ENCODE results near the gene PPP3R1.

The PPP3R1 gene

GRCh38 chr2:68172990-68173700 is 79.2 kb downstream of the PPP3R1 start:
- H3K4me3 Mint-ChIP-seq = no peak overlapping the region
- H3K27me3 Mint-ChIP-seq (ENCODE audit: low read depth) = no peaks in the 10 kb centered on the region
- no peaks in the 10 kb centered on the region for H3K9me3 Mint-ChIP-seq
- peaks cover 4% of the 10 kb centered on the region for H3K4me1 Mint-ChIP-seq (ENCODE audit: low read depth)
- H3K27ac Mint-ChIP-seq = peak overlapping the region; percentile 16
- H3K36me3 Mint-ChIP-seq (ENCODE audit: low read depth) = peaks cover 9% of the 10 kb centered on the region

DNA sequence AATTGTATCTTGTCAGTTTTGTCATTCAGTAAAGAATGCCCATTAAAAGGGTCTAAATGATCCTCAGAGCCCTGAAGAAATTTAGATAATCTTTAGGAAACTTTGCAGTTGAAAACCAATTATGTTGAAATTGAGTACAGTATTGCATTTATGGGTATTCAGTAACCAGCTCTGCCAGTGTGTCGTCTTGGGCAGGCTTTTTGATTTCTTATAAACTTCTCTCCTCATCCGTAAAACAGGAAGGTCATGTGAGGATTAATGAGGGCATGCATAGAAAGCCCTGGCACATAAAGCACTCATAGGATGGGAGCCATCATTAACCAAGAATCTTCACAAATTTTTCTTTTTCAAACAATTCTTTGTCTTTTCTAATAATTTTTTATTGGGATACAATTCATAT is 79.8 kb downstream of the PPP3R1 start:
- no peak overlapping the region for H3K4me3 Mint-ChIP-seq
- H3K4me1 Mint-ChIP-seq (ENCODE audit: low read depth) = peaks cover 4% of the 10 kb centered on the region
- H3K27ac Mint-ChIP-seq = no peak overlapping the region
- H3K9me3 Mint-ChIP-seq = no peaks in the 10 kb centered on the region
- no peaks in the 10 kb centered on the region for H3K27me3 Mint-ChIP-seq (ENCODE audit: low read depth)
- peaks cover 11% of the 10 kb centered on the region for H3K36me3 Mint-ChIP-seq (ENCODE audit: low read depth)

- Mint-ChIP-seq H3K4me3 (no peak overlapping the region), H3K4me1 (ENCODE audit: low read depth) (peaks cover 4% of the 10 kb centered on the region), H3K9me3 (no peaks in the 10 kb centered on the region), H3K27me3 (ENCODE audit: low read depth) (no peaks in the 10 kb centered on the region), H3K36me3 (ENCODE audit: low read depth) (peaks cover 16% of the 10 kb centered on the region), H3K27ac (no peak overlapping the region)
Measured at GRCh38 chr2:68171684-68172083, 80.6 kb downstream of the PPP3R1 start.

- peaks cover 4% of the 10 kb centered on the region for H3K4me1 Mint-ChIP-seq (ENCODE audit: low read depth)
- no peak overlapping the region for H3K4me3 Mint-ChIP-seq
- H3K27ac Mint-ChIP-seq = no peak overlapping the region
- H3K9me3 Mint-ChIP-seq = no peaks in the 10 kb centered on the region
- no peaks in the 10 kb centered on the region for H3K27me3 Mint-ChIP-seq (ENCODE audit: low read depth)
- H3K36me3 Mint-ChIP-seq (ENCODE audit: low read depth) = peaks cover 20% of the 10 kb centered on the region
Measured at GRCh38 chr2:68171146-68171545, 81.2 kb downstream of the PPP3R1 start.

DNA sequence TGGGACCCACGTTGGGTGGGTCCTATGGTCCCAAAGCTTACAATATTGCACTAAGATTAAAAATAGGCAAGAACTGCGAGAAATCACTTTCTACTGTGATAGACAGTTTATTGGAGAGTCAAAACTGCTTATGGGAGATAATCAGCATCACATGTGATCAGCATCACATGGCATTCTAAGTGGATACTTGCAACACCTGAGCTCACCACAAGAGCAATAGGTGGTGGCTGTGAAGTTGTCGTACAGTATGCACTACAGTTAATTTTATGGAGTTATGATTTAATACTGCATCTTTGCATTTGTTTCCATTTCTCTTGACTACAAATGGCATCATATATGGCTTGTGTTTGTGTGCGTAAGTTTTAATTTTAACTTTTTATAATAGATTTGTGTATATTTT is 83.0 kb downstream of the PPP3R1 start:
- H3K4me1 Mint-ChIP-seq (ENCODE audit: low read depth) = peaks cover 7% of the 10 kb centered on the region
- no peak overlapping the region for H3K27ac Mint-ChIP-seq
- peaks cover 19% of the 10 kb centered on the region for H3K36me3 Mint-ChIP-seq (ENCODE audit: low read depth)
- no peaks in the 10 kb centered on the region for H3K9me3 Mint-ChIP-seq
- H3K4me3 Mint-ChIP-seq = no peak overlapping the region
- no peaks in the 10 kb centered on the region for H3K27me3 Mint-ChIP-seq (ENCODE audit: low read depth)

GRCh38 chr2:68167186-68167585 is 85.1 kb downstream of the PPP3R1 start:
- Mint-ChIP-seq H3K36me3 (ENCODE audit: low read depth) (peaks cover 22% of the 10 kb centered on the region), H3K27me3 (ENCODE audit: low read depth) (no peaks in the 10 kb centered on the region), H3K4me1 (ENCODE audit: low read depth) (peaks cover 4% of the 10 kb centered on the region), H3K4me3 (no peak overlapping the region), H3K27ac (no peak overlapping the region), H3K9me3 (no peaks in the 10 kb centered on the region)

DNA sequence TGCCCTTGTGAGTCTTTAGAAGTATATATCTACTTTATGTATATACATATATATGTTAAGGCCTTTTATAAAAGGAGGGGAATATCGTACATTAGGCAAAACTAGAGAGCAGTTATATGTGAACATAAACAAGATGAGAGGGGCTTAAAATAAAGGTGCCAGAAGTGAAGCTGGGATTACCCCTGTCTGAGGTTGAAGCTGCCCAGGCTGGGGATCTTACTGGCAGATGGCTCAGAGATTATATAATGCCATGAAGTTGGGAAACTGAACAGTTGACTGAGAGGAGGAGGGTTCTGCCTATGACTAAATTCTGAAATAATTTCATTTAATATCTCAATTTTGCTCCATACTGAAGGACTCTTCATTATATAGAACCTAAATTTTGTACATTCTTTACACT is 88.7 kb downstream of the PPP3R1 start:
- peaks cover 14% of the 10 kb centered on the region for H3K4me1 Mint-ChIP-seq (ENCODE audit: low read depth)
- H3K27me3 Mint-ChIP-seq (ENCODE audit: low read depth) = no peaks in the 10 kb centered on the region
- H3K4me3 Mint-ChIP-seq = no peak overlapping the region
- H3K9me3 Mint-ChIP-seq = no peaks in the 10 kb centered on the region
- peaks cover 40% of the 10 kb centered on the region for H3K36me3 Mint-ChIP-seq (ENCODE audit: low read depth)
- H3K27ac Mint-ChIP-seq = no peak overlapping the region

DNA sequence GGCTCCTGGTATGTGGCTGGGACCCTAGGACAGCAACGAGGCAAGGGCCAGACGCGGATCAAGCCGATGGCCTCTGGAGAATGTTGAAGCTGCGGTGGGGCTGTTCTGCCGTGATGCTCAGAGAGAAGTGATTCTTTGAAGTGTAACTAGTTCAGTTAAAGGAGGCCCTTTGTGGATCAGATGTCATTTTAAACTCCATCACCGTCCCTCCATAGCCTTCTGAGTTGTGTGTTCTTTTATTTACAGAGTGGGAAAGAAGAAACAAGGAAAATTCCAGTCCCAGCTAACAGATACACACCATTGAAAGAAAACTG is 94.2 kb downstream of the PPP3R1 start:
- no peaks in the 10 kb centered on the region for H3K27me3 Mint-ChIP-seq (ENCODE audit: low read depth)
- peak overlapping the region; percentile 99 for H3K27ac Mint-ChIP-seq
- H3K36me3 Mint-ChIP-seq (ENCODE audit: low read depth) = peaks cover 17% of the 10 kb centered on the region
- H3K4me3 Mint-ChIP-seq = peak overlapping the region; percentile 94
- peaks cover 26% of the 10 kb centered on the region for H3K4me1 Mint-ChIP-seq (ENCODE audit: low read depth)
- no peaks in the 10 kb centered on the region for H3K9me3 Mint-ChIP-seq

DNA sequence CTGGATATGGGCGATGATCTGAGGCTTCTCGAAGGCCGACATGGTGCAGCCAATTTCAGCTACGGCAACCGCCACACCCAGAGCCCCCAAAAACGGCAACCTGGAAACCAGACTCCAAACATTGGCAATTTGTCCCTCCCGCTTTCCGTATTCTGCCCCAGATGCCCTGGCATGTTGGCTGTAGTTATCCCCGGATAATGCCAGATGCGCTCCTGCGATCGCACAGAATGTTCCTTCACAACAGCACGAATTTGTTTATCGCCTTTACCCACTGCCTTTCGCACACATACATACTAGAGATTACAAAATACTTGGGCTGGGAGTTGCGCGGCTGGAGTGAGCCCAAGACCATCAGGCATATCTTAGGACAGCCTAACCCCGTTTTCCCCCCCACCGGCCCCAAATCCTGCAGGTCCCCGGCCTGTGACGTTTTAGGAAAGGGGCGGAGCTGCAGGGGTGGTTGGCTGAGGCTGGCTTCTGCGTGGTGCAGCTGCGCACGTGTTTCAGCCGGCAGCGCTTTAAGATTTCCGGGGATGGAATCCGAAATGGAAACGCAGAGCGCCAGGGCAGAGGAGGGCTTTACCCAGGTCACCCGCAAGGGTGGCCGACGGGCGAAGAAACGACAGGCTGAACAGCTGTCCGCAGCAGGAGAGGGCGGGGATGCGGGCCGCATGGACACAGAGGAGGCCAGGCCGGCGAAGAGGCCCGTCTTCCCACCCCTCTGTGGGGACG is 94.8 kb downstream of the PPP3R1 start, which contains the start of gene PNO1:
Gene PNO1, plus strand, starts transcription at position 487 of the 732 bp plus-strand sequence. Its CDS starts 47 bp downstream, at position 534.
- peaks cover 17% of the 10 kb centered on the region for H3K36me3 Mint-ChIP-seq (ENCODE audit: low read depth)
- H3K9me3 Mint-ChIP-seq = no peaks in the 10 kb centered on the region
- H3K4me1 Mint-ChIP-seq (ENCODE audit: low read depth) = peaks cover 29% of the 10 kb centered on the region
- H3K27ac Mint-ChIP-seq = peak within 1 kb of the TSS; percentile 99
- peak within 1 kb of the TSS; percentile 94 for H3K4me3 Mint-ChIP-seq
- no peaks in the 10 kb centered on the region for H3K27me3 Mint-ChIP-seq (ENCODE audit: low read depth)

GRCh38 chr2:68157002-68157401 is 95.3 kb downstream of the PPP3R1 start:
- peak overlapping the region; percentile 94 for H3K4me3 Mint-ChIP-seq
- peak overlapping the region; percentile 99 for H3K27ac Mint-ChIP-seq
- H3K36me3 Mint-ChIP-seq (ENCODE audit: low read depth) = peaks cover 17% of the 10 kb centered on the region
- H3K27me3 Mint-ChIP-seq (ENCODE audit: low read depth) = no peaks in the 10 kb centered on the region
- H3K9me3 Mint-ChIP-seq = no peaks in the 10 kb centered on the region
- peaks cover 32% of the 10 kb centered on the region for H3K4me1 Mint-ChIP-seq (ENCODE audit: low read depth)

GRCh38 chr2:68156419-68156818 is 95.9 kb downstream of the PPP3R1 start:
- Mint-ChIP-seq H3K36me3 (ENCODE audit: low read depth) (peaks cover 15% of the 10 kb centered on the region), H3K27ac (peak overlapping the region; percentile 99), H3K4me1 (ENCODE audit: low read depth) (peaks cover 32% of the 10 kb centered on the region), H3K27me3 (ENCODE audit: low read depth) (no peaks in the 10 kb centered on the region), H3K4me3 (peak overlapping the region; percentile 94), H3K9me3 (no peaks in the 10 kb centered on the region)

DNA sequence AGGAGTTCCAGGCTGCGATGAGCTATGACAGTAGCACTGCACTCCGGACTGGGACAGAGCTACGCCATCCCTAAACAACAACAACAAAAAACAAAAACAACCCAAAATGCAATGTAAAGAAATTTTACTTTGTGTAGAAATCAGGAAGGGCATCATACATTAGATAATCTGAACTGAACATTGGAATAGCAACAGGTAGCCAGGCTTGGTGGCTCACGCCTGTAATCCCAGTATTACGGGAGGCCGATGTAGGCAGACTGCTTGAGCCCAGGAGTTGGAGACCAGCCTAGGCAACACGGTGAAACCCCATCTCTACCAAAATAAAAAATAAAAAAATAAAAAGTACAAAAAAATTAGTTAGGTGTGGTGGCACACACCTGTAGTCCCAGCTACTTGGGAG is 96.7 kb downstream of the PPP3R1 start:
- Mint-ChIP-seq H3K4me3 (peak overlapping the region; percentile 94), H3K9me3 (no peaks in the 10 kb centered on the region), H3K4me1 (ENCODE audit: low read depth) (peaks cover 33% of the 10 kb centered on the region), H3K36me3 (ENCODE audit: low read depth) (peaks cover 7% of the 10 kb centered on the region), H3K27ac (no peak overlapping the region), H3K27me3 (ENCODE audit: low read depth) (no peaks in the 10 kb centered on the region)

DNA sequence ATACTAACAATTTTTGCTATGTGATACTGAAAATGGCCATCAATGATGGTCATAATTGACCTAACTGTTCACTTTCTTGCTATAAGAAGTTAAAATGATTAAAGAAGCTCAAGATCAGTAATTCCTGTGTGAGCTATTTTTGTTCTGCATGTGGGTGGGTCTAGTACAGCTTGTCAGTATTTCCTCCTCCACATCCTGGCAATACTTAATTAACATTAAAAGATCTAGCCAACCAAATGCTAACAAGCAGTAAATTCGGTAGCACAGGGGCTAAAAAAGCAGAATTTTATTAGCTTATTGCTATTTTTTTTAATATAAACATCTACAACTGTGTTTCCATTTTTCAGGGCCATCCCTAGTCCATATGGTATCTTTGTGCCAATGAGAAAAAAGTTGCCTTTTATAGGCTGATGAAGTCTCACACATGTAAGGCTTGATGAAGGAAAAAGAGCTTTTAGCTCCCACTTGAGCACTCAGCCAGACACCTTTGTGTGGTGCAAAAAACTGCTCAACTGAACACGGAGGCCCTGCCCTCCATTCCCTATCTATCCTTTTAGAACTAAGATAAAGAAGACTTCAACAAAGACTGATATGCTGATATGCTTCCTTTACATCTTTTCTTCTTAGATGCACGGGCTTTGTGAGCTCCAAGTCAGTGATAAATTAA is 99.5 kb downstream of the PPP3R1 start:
- Mint-ChIP-seq H3K4me3 (no peak overlapping the region), H3K36me3 (ENCODE audit: low read depth) (no peaks in the 10 kb centered on the region), H3K9me3 (no peaks in the 10 kb centered on the region), H3K27ac (no peak overlapping the region), H3K27me3 (ENCODE audit: low read depth) (no peaks in the 10 kb centered on the region), H3K4me1 (ENCODE audit: low read depth) (peaks cover 21% of the 10 kb centered on the region)

- Mint-ChIP-seq H3K27ac (no peak overlapping the region), H3K27me3 (ENCODE audit: low read depth) (no peaks in the 10 kb centered on the region), H3K4me3 (no peak overlapping the region), H3K4me1 (ENCODE audit: low read depth) (peaks cover 13% of the 10 kb centered on the region), H3K36me3 (ENCODE audit: low read depth) (no peaks in the 10 kb centered on the region), H3K9me3 (no peaks in the 10 kb centered on the region)
Measured at GRCh38 chr2:68151037-68151436, 101.3 kb downstream of the PPP3R1 start.

DNA sequence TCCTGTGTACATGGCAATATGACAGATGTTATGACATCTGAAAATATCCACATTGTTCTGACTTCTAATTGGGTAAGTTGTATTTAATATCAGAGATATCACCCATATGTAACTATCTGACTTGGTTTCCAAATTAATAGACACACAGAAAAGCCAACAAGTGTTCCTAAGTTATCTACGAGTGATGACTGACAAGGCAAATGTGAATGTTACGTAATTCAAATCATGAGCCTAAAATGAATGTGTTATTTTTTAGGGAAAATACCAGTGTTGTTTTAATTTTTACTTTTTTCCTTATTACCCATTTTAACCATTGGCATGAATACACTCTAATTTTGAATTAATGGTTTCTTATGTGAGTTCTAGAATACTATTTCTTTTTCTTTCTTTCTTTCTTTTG is 110.5 kb downstream of the PPP3R1 start:
- no peaks in the 10 kb centered on the region for H3K36me3 Mint-ChIP-seq (ENCODE audit: low read depth)
- no peaks in the 10 kb centered on the region for H3K9me3 Mint-ChIP-seq
- H3K4me1 Mint-ChIP-seq (ENCODE audit: low read depth) = no peaks in the 10 kb centered on the region
- H3K27me3 Mint-ChIP-seq (ENCODE audit: low read depth) = no peaks in the 10 kb centered on the region
- H3K4me3 Mint-ChIP-seq = no peak overlapping the region
- no peak overlapping the region for H3K27ac Mint-ChIP-seq

Data from T-helper 1 cell treated with Interleukin-12 subunit alpha and Interleukin-12 subunit beta and Interleukin-4 antibody, amounts not matched to agents 30 μg/mL and 1 μg/mL, for 36 hours (primary cell).